GM18907 (cell line): Measurements from ENCODE around the gene UBL5.

Experiments used
- ATAC-seq: cut with Tn5 transposase; IDR thresholded peaks from one replicate; pipeline ENCODE4 v1.9.1; 2021; ENCODE audit warnings: mild to moderate bottlenecking, moderate library complexity; ENCODE audit not compliant: unreplicated experiment

Gene UBL5

GRCh38 chr19:9878511-9879196, 50.9 kb downstream of the UBL5 start:
- ATAC-seq, result no peak
